Measurements from ENCODE around the gene NTRK2. TPM values are rescaled to one million over a fixed set of nuclear protein-coding genes. Genes with fewer than 3 reads are reported as not detected.
A peak's percentile ranks its signal among the peaks of the same experiment; 100 is the strongest.

NTRK2 gene
- total and polyA plus RNA-seq, 2 experiments from 2014 or later = 0.03 TPM; not detected in 1

DNA sequence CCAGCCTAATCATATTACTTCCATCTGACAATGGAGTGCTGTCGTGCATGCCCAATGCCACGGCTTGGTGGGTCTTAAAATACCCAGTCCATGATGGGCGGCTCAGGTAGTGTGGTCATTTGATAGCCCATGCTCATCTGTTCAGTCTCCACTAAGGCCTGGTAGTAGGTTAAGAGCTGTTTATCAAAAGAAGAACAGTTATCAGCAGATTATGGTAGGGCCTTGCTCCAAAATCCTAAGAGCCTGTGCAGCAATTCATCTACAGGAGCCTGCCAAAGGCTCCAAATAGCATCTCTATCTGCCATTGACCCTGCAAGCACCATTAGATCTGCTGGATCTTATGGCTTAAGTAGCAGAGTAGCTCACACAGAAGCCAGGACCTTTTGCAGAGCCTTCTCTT, 21.8 kb upstream of the NTRK2 start:
- Mint-ChIP-seq H3K27me3 (ENCODE audit: insufficient read depth, low read depth, poor library complexity) (no peaks in the 10 kb centered on the region), H3K9me3 (no peaks in the 10 kb centered on the region), H3K4me3 (no peak overlapping the region), H3K27ac (no peak overlapping the region), H3K36me3 (ENCODE audit: low read depth) (no peaks in the 10 kb centered on the region), H3K4me1 (no peaks in the 10 kb centered on the region; the same call in 2 of the 3 replicates)
- TF ChIP-seq EZH2 (IDR thresholded peaks at IDR 0.05; ENCODE audit: low read depth, unreplicated experiment) = no peak
- no peak for ATAC-seq
- H3K9me2 ChIP-seq (ENCODE audit: insufficient read depth) = 0 out of 2 replicates have a peak, but pooled peaks cover 10% of the 10 kb centered on the region
- no peak overlapping the region for H3K4me2 ChIP-seq
- H3F3A ChIP-seq (replicated peaks; ENCODE audit: low read depth) = no peaks in the 10 kb centered on the region
- no peak for DNase-seq (ENCODE audit: low spot score)
- no peaks in the 10 kb centered on the region for H3K79me2 ChIP-seq (replicated peaks; ENCODE audit: insufficient read depth)
- H3K27ac ChIP-seq (ENCODE audit: low read depth) = no peak overlapping the region
- no peak overlapping the region for H3K4me3 ChIP-seq
- H4K20me1 ChIP-seq (replicated peaks; ENCODE audit: insufficient read depth) = no peaks in the 10 kb centered on the region
- H3K27me3 ChIP-seq (ENCODE audit: insufficient read depth) = no peaks in the 10 kb centered on the region
- H3K4me1 ChIP-seq (ENCODE audit: insufficient read depth) = peaks cover 10% of the 10 kb centered on the region; the same call in 1 of the 2 replicates
- no peak overlapping the region for H2AFZ ChIP-seq
- H3K36me3 ChIP-seq (ENCODE audit: insufficient read depth) = no peaks in the 10 kb centered on the region

DNA sequence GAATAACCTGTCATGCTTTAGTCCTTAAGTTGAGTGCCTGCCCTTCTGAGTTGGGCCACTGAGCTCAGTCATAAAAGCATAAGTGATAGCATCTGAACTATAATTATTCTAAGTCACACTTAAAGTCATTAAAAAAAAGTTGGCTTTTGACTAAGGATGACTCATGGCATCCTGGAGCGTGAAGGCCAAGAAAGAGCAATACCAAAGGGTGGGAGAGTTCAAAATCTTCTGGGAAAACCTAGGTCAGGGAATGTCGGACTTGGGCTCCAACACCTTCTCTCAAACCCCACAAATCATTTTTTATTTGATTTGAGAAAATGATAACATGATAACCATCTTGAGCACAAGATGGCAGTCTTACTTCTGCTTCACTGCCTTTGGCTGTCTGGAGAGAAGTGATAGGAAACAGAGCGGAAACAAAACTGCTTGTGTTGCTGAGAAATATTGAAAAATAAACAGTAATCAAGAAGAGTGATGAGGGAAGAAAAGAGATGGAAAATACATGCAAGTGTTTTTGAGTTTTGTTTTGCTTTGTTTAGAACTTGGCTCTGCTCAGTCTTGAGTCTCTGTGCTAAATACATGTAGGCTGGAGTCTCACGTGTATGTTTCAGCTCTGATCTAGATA, 16.9 kb upstream of the NTRK2 start:
- Histone ChIP-seq H3K79me2 (replicated peaks; ENCODE audit: insufficient read depth) (no peaks in the 10 kb centered on the region), H3K27me3 (ENCODE audit: insufficient read depth) (no peaks in the 10 kb centered on the region), H3K4me3 (no peak overlapping the region), H4K20me1 (replicated peaks; ENCODE audit: insufficient read depth) (no peaks in the 10 kb centered on the region), H3F3A (replicated peaks; ENCODE audit: low read depth) (no peaks in the 10 kb centered on the region), H3K9me2 (ENCODE audit: insufficient read depth) (no peaks in the 10 kb centered on the region), H3K4me2 (no peak overlapping the region), H3K27ac (ENCODE audit: low read depth) (no peak overlapping the region), H3K4me1 (ENCODE audit: insufficient read depth) (no peaks in the 10 kb centered on the region), H3K36me3 (ENCODE audit: insufficient read depth) (no peaks in the 10 kb centered on the region), H2AFZ (no peak overlapping the region)
- Mint-ChIP-seq H3K27me3 (ENCODE audit: insufficient read depth, low read depth, poor library complexity) (no peaks in the 10 kb centered on the region), H3K27ac (no peak overlapping the region), H3K4me1 (no peaks in the 10 kb centered on the region), H3K4me3 (no peak overlapping the region), H3K36me3 (ENCODE audit: low read depth) (no peaks in the 10 kb centered on the region), H3K9me3 (no peaks in the 10 kb centered on the region)
- TF ChIP-seq, protein P1, sequence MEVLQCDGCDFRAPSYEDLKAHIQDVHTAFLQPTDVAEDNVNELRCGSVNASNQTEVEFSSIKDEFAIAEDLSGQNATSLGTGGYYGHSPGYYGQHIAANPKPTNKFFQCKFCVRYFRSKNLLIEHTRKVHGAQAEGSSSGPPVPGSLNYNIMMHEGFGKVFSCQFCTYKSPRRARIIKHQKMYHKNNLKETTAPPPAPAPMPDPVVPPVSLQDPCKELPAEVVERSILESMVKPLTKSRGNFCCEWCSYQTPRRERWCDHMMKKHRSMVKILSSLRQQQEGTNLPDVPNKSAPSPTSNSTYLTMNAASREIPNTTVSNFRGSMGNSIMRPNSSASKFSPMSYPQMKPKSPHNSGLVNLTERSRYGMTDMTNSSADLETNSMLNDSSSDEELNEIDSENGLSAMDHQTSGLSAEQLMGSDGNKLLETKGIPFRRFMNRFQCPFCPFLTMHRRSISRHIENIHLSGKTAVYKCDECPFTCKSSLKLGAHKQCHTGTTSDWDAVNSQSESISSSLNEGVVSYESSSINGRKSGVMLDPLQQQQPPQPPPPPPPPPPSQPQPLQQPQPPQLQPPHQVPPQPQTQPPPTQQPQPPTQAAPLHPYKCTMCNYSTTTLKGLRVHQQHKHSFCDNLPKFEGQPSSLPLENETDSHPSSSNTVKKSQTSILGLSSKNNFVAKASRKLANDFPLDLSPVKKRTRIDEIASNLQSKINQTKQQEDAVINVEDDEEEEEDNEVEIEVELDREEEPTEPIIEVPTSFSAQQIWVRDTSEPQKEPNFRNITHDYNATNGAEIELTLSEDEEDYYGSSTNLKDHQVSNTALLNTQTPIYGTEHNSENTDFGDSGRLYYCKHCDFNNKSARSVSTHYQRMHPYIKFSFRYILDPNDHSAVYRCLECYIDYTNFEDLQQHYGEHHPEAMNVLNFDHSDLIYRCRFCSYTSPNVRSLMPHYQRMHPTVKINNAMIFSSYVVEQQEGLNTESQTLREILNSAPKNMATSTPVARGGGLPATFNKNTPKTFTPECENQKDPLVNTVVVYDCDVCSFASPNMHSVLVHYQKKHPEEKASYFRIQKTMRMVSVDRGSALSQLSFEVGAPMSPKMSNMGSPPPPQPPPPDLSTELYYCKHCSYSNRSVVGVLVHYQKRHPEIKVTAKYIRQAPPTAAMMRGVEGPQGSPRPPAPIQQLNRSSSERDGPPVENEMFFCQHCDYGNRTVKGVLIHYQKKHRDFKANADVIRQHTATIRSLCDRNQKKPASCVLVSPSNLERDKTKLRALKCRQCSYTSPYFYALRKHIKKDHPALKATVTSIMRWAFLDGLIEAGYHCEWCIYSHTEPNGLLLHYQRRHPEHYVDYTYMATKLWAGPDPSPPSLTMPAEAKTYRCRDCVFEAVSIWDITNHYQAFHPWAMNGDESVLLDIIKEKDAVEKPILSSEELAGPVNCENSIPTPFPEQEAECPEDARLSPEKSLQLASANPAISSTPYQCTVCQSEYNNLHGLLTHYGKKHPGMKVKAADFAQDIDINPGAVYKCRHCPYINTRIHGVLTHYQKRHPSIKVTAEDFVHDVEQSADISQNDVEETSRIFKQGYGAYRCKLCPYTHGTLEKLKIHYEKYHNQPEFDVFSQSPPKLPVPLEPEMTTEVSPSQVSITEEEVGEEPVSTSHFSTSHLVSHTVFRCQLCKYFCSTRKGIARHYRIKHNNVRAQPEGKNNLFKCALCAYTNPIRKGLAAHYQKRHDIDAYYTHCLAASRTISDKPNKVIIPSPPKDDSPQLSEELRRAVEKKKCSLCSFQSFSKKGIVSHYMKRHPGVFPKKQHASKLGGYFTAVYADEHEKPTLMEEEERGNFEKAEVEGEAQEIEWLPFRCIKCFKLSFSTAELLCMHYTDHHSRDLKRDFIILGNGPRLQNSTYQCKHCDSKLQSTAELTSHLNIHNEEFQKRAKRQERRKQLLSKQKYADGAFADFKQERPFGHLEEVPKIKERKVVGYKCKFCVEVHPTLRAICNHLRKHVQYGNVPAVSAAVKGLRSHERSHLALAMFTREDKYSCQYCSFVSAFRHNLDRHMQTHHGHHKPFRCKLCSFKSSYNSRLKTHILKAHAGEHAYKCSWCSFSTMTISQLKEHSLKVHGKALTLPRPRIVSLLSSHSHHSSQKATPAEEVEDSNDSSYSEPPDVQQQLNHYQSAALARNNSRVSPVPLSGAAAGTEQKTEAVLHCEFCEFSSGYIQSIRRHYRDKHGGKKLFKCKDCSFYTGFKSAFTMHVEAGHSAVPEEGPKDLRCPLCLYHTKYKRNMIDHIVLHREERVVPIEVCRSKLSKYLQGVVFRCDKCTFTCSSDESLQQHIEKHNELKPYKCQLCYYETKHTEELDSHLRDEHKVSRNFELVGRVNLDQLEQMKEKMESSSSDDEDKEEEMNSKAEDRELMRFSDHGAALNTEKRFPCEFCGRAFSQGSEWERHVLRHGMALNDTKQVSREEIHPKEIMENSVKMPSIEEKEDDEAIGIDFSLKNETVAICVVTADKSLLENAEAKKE (CRISPR knock-in tag; IDR thresholded peaks at IDR 0.05) = no peak
- TF ChIP-seq, protein P2, sequence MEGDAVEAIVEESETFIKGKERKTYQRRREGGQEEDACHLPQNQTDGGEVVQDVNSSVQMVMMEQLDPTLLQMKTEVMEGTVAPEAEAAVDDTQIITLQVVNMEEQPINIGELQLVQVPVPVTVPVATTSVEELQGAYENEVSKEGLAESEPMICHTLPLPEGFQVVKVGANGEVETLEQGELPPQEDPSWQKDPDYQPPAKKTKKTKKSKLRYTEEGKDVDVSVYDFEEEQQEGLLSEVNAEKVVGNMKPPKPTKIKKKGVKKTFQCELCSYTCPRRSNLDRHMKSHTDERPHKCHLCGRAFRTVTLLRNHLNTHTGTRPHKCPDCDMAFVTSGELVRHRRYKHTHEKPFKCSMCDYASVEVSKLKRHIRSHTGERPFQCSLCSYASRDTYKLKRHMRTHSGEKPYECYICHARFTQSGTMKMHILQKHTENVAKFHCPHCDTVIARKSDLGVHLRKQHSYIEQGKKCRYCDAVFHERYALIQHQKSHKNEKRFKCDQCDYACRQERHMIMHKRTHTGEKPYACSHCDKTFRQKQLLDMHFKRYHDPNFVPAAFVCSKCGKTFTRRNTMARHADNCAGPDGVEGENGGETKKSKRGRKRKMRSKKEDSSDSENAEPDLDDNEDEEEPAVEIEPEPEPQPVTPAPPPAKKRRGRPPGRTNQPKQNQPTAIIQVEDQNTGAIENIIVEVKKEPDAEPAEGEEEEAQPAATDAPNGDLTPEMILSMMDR (conservative IDR thresholded peaks at IDR 0.05; ENCODE audit: low read depth in 2 of 2) = peak; percentile 13 to 37; a peak in 2 of 4 replicates
- no peak for ATAC-seq
- no peak for DNase-seq (ENCODE audit: low spot score)

Data from GM23338 (cell line).